NCI-H82 (cell line): ENCODE measurements around the gene CFP.
"Not testable (repeated sequence)": the region's sequence is repeated elsewhere in the genome, so short reads cannot be mapped to it uniquely, and the experiment has no call there.

Source experiments
- DNase-seq: peaks from one replicate; lab custom pipeline; 2025; lab: John Stamatoyannopoulos, UW

CFP gene

GRCh38 chrX:47603125-47603524, 26.6 kb downstream of the CFP start:
- DNase-seq, result not testable (repeated sequence)

GRCh38 chrX:47597222-47597621, 32.5 kb downstream of the CFP start:
- no peak for DNase-seq

- no peak for DNase-seq
These were observed 33.5 kb downstream of the CFP start for GRCh38 chrX:47596256-47596655.

GRCh38 chrX:47595716-47596251, 33.9 kb downstream of the CFP start:
- DNase-seq, result no peak

- DNase-seq, result no peak
These were observed 36.2 kb downstream of the CFP start for GRCh38 chrX:47593522-47593921.

GRCh38 chrX:47590984-47591383, 38.7 kb downstream of the CFP start:
- no peak for DNase-seq

GRCh38 chrX:47587906-47588735, 41.6 kb downstream of the CFP start:
- DNase-seq, result no peak

- DNase-seq, result no peak
These were observed 42.4 kb downstream of the CFP start for GRCh38 chrX:47587091-47587891.

- no peak for DNase-seq
These were observed 43.5 kb downstream of the CFP start for GRCh38 chrX:47586043-47586787.

- no peak for DNase-seq
These were observed 44.5 kb downstream of the CFP start for GRCh38 chrX:47585273-47585672.

- no peak for DNase-seq
These were observed 45.0 kb downstream of the CFP start for GRCh38 chrX:47584714-47585113.

- DNase-seq, result no peak
These were observed 46.4 kb downstream of the CFP start for GRCh38 chrX:47583240-47583861.

GRCh38 chrX:47581731-47582647, 47.7 kb downstream of the CFP start, which contains the start of gene TIMP1:
TIMP1 (plus strand) TSS chrX:47582436; CDS start chrX:47583416, 980 bp downstream.
- peak; percentile 93 for DNase-seq

- no peak for DNase-seq
These were observed 50.2 kb downstream of the CFP start for GRCh38 chrX:47579537-47579936.

- DNase-seq, result no peak
These were observed 51.0 kb downstream of the CFP start for GRCh38 chrX:47578692-47579091.

- no peak for DNase-seq
These were observed 51.8 kb downstream of the CFP start for GRCh38 chrX:47577901-47578300.

- DNase-seq, result no peak
These were observed 52.3 kb downstream of the CFP start for GRCh38 chrX:47577424-47577823.

GRCh38 chrX:47576021-47576898, 53.5 kb downstream of the CFP start:
- DNase-seq, result no peak

GRCh38 chrX:47574547-47575301, 55.0 kb downstream of the CFP start:
- no peak for DNase-seq
